Dedifferentiated amniotic fluid mesenchymal stem cell (primary cell): ENCODE data around the gene GADD45B.
"Not testable (repeated sequence)": the region's sequence is repeated elsewhere in the genome, so short reads cannot be mapped to it uniquely, and the experiment has no call there.

ENCODE experiments used
- DNase-seq: peaks from one replicate; pipeline ENCODE4 v3.0.0-alpha.2; 2016; ENCODE audit errors: extremely low spot score

The GADD45B gene

GRCh38 chr19:2469102-2469914 is 6.6 kb upstream of the GADD45B start:
- DNase-seq = peak; percentile 20

- not testable (repeated sequence) for DNase-seq
Measured at GRCh38 chr19:2469915-2470200, 6.1 kb upstream of the GADD45B start.

- DNase-seq = peak; percentile 76
Measured at GRCh38 chr19:2474232-2475017, 1.5 kb upstream of the GADD45B start.

GRCh38 chr19:2475018-2475701 is 767 bp upstream of the GADD45B start:
- DNase-seq = peak; percentile 28

- no peak for DNase-seq
Measured at GRCh38 chr19:2476451-2477140, 669 bp downstream of the GADD45B start.

GRCh38 chr19:2477141-2477710 is 1.3 kb downstream of the GADD45B start:
- peak; percentile 38 for DNase-seq

GRCh38 chr19:2477732-2478191 is 1.8 kb downstream of the GADD45B start:
- DNase-seq = no peak

GRCh38 chr19:2478278-2478755 is 2.4 kb downstream of the GADD45B start:
- peak; percentile 30 for DNase-seq

- peak; percentile 60 for DNase-seq
Measured at GRCh38 chr19:2478756-2479555, 3.0 kb downstream of the GADD45B start.

GRCh38 chr19:2479556-2480194 is 3.7 kb downstream of the GADD45B start:
- DNase-seq = no peak

GRCh38 chr19:2481466-2481865 is 5.5 kb downstream of the GADD45B start:
- DNase-seq = no peak

GRCh38 chr19:2482354-2483038 is 6.6 kb downstream of the GADD45B start:
- no peak for DNase-seq

- no peak for DNase-seq
Measured at GRCh38 chr19:2483084-2483483, 7.2 kb downstream of the GADD45B start.

GRCh38 chr19:2483484-2484151 is 7.7 kb downstream of the GADD45B start:
- DNase-seq = no peak

GRCh38 chr19:2484178-2484937 is 8.4 kb downstream of the GADD45B start:
- DNase-seq = no peak

GRCh38 chr19:2485428-2485827 is 9.5 kb downstream of the GADD45B start:
- DNase-seq = no peak

GRCh38 chr19:2487090-2487489 is 11.2 kb downstream of the GADD45B start:
- DNase-seq = no peak

GRCh38 chr19:2487842-2488241 is 11.9 kb downstream of the GADD45B start:
- DNase-seq = no peak
